CD14-positive monocyte (primary cell): ENCODE results near the gene KNDC1. TPM values are rescaled to one million over a fixed set of nuclear protein-coding genes. Genes with fewer than 3 reads are reported as not detected.

ENCODE experiments used
- DNase-seq, 3 donors: peaks; one replicate each; pipeline ENCODE4 v3.0.0-alpha.2; 2011 to 2022
- H2AFZ ChIP-seq: 2 replicates; pipeline ENCODE4 v1.6.0; 2012; ENCODE audit warnings: mild to moderate bottlenecking, low read depth, low read length, inconsistent platforms; ENCODE audit not compliant: insufficient read depth, poor library complexity, severe bottlenecking
- H3K27ac ChIP-seq, 2 donors: 1 replicate in 1 of 2; 2 replicates in 1 of 2; pipeline ENCODE4 v1.5.1; 2012 to 2013; ENCODE audit warnings: low read length in 2 of 2, control low read depth in 1 of 2, inconsistent platforms in 1 of 2, low read depth in 1 of 2, mild to moderate bottlenecking in 1 of 2
- H3K27me3 ChIP-seq, 2 donors: one replicate each; pipeline versions ENCODE4 v1.6.0 to v1.6.1; 2011 to 2013; ENCODE audit warnings: low read length in 2 of 2; ENCODE audit not compliant: control insufficient read depth in 2 of 2, insufficient read depth in 2 of 2
- H3K36me3 ChIP-seq, 2 donors: replicated peaks in 1 of 2; 1 replicate in 1 of 2; 2 replicates in 1 of 2; pipeline versions ENCODE4 v1.5.1 to v1.6.1; 2012 to 2013; ENCODE audit warnings: low read length in 2 of 2, control low read depth in 1 of 2, inconsistent platforms in 1 of 2, mild to moderate bottlenecking in 1 of 2; ENCODE audit not compliant: insufficient read depth in 2 of 2, control insufficient read depth in 1 of 2
- H3K4me1 ChIP-seq, 2 donors: 1 replicate in 1 of 2; 2 replicates in 1 of 2; pipeline versions ENCODE4 v1.5.1 to v1.6.1; 2012 to 2013; ENCODE audit warnings: low read length in 2 of 2, control low read depth in 1 of 2, inconsistent platforms in 1 of 2, mild to moderate bottlenecking in 1 of 2, moderate library complexity in 1 of 2; ENCODE audit not compliant: insufficient read depth in 2 of 2, control insufficient read depth in 1 of 2
- H3K4me2 ChIP-seq: replicated peaks from 2 replicates; pipeline ENCODE3; 2012; ENCODE audit warnings: low read length, moderate library complexity, mild to moderate bottlenecking; ENCODE audit not compliant: poor library complexity, severe bottlenecking; ENCODE audit errors: extremely low read depth
- H3K4me3 ChIP-seq, 3 experiments: fragments of 200-600 bp in 1 of 3; sonication (generic) in 1 of 3; replicated peaks in 1 of 3; 1 replicate in 2 of 3; 2 replicates in 1 of 3; pipeline ENCODE4 v1.5.1; 2011 to 2013; ENCODE audit warnings: low read length in 3 of 3, mild to moderate bottlenecking in 3 of 3, control low read depth in 2 of 3, low read depth in 2 of 3, inconsistent platforms in 1 of 3, moderate library complexity in 1 of 3
- H3K79me2 ChIP-seq: 2 replicates; pipeline ENCODE4 v1.6.0; 2012; ENCODE audit warnings: mild to moderate bottlenecking, control low read depth, inconsistent platforms, low read length, moderate library complexity; ENCODE audit not compliant: insufficient read depth
- H3K9ac ChIP-seq: 2 replicates; pipeline ENCODE4 v1.6.0; 2017; ENCODE audit warnings: low read length, mild to moderate bottlenecking; ENCODE audit not compliant: insufficient read depth, poor library complexity, severe bottlenecking
- H3K9me3 ChIP-seq, 2 donors: replicated peaks in 1 of 2; 1 replicate in 1 of 2; 2 replicates in 1 of 2; pipeline versions ENCODE4 v1.5.1 to v1.6.1; 2012 to 2013; ENCODE audit warnings: low read length in 2 of 2, control low read depth in 1 of 2; ENCODE audit not compliant: control insufficient read depth in 1 of 2, insufficient read depth in 1 of 2
- H4K20me1 ChIP-seq: 2 replicates; pipeline ENCODE4 v1.6.0; 2012; ENCODE audit warnings: mild to moderate bottlenecking, low read length, control low read depth, moderate library complexity; ENCODE audit not compliant: insufficient read depth
- H3K27ac Mint-ChIP-seq, 7 donors: one replicate each; pipeline ENCODE4 v1.8.0; 2020; ENCODE audit warnings: mild to moderate bottlenecking in 7 of 7, mixed read lengths in 7 of 7, moderate library complexity in 6 of 7, inconsistent platforms in 2 of 7
- H3K27me3 Mint-ChIP-seq, 3 donors: one replicate each; pipeline ENCODE4 v1.8.0; 2021 to 2022; ENCODE audit warnings: low read depth in 3 of 3, mild to moderate bottlenecking in 3 of 3, mixed read lengths in 3 of 3, moderate library complexity in 3 of 3, inconsistent platforms in 1 of 3
- H3K36me3 Mint-ChIP-seq, 2 donors: one replicate each; pipeline ENCODE4 v1.8.0; 2020; ENCODE audit warnings: mixed read lengths in 2 of 2, inconsistent platforms in 1 of 2, mild to moderate bottlenecking in 1 of 2
- H3K4me1 Mint-ChIP-seq: one replicate; pipeline ENCODE4 v1.8.0; 2020; ENCODE audit warnings: mild to moderate bottlenecking, mixed read lengths
- H3K4me3 Mint-ChIP-seq, 2 donors: one replicate each; pipeline ENCODE4 v1.8.0; 2020; ENCODE audit warnings: mild to moderate bottlenecking in 2 of 2, mixed read lengths in 2 of 2, moderate library complexity in 1 of 2
- H3K9me3 Mint-ChIP-seq, 7 donors: one replicate each; pipeline ENCODE4 v1.8.0; 2020 to 2022; ENCODE audit warnings: mixed read lengths in 7 of 7, mild to moderate bottlenecking in 6 of 7, moderate library complexity in 6 of 7, inconsistent platforms in 2 of 7
- WGBS: methylation state at CpG from one replicate; pipeline ENCODE4 v1.1.5; 2013; ENCODE audit warnings: missing lambda C conversion rate; ENCODE audit not compliant: insufficient coverage; 5-methylcytosine and 5-hydroxymethylcytosine counted together
- intact Hi-C, 2 donors: fragments of 100-400 bp; cut with micrococcal nuclease; formaldehyde crosslinking; loops; one replicate each; pipeline versions ENCODE4 v1.15.0 to v1.15.1; 2023
- polyA plus RNA-seq, 3 donors: library from polyadenylated mRNA; depleted of rRNA in 1 of 3; unstranded in 2 of 3; stranded (reverse) in 1 of 3; fragments of 300-500 nt in 2 of 3; fragments of >200 nt in 1 of 3; fragmentation: Illumina TruSeq in 2 of 3; gene quantifications; 1 replicate in 2 of 3; 2 replicates in 1 of 3; pipeline ENCODE4 v1.2.3, GENCODE V29; 2012 to 2021
- TF ChIP-seq, protein P1 (sequence below): fragments of 200-600 bp; IDR thresholded peaks from one replicate; pipeline ENCODE4 v1.8.0; 2022; ENCODE audit warnings: antibody characterized with exemption, mild to moderate bottlenecking

Gene KNDC1
- polyA plus RNA-seq, 3 donors: 0.22 to 0.80 TPM; not detected in 1

DNA sequence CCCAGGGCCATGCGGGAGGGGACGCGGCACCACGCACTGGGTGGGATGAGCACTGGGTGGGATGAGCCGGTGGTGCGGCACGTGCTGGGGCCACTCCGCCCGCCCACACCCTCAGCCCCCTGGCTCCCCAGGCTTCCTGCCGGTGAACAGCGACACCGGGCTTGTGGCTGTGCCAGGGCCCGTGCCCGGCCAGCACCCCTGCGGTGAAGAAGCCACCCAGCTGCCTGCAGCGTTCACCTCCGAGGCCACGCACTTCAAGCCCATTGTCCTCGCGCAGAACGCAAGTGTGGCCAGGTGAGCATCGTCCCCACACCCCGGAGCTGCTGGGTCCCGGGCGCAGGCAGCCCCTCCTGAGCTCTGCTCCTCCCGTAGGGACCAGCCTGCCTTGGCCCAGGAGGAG is 38.2 kb downstream of the KNDC1 start:
- H3K79me2 ChIP-seq: no peaks in the 10 kb centered on the region
- no peaks in the 10 kb centered on the region for H3K9me3 ChIP-seq
- H3K27me3 ChIP-seq: no peaks in the 10 kb centered on the region
- peaks cover 0 to 10% (median 3%) of the 10 kb centered on the region in 7 donors for H3K9me3 Mint-ChIP-seq
- peaks cover 4 to 12% (median 6%) of the 10 kb centered on the region in 3 donors for H3K27me3 Mint-ChIP-seq
- no peak overlapping the region for H3K27ac Mint-ChIP-seq
- H4K20me1 ChIP-seq: no peaks in the 10 kb centered on the region
- WGBS: 94% methylated on average over 22 of the region's 26 CpGs
- TF ChIP-seq, protein P1, sequence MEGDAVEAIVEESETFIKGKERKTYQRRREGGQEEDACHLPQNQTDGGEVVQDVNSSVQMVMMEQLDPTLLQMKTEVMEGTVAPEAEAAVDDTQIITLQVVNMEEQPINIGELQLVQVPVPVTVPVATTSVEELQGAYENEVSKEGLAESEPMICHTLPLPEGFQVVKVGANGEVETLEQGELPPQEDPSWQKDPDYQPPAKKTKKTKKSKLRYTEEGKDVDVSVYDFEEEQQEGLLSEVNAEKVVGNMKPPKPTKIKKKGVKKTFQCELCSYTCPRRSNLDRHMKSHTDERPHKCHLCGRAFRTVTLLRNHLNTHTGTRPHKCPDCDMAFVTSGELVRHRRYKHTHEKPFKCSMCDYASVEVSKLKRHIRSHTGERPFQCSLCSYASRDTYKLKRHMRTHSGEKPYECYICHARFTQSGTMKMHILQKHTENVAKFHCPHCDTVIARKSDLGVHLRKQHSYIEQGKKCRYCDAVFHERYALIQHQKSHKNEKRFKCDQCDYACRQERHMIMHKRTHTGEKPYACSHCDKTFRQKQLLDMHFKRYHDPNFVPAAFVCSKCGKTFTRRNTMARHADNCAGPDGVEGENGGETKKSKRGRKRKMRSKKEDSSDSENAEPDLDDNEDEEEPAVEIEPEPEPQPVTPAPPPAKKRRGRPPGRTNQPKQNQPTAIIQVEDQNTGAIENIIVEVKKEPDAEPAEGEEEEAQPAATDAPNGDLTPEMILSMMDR: no peak
- H3K36me3 ChIP-seq: no peaks in the 10 kb centered on the region
- no peak overlapping the region for H3K9ac ChIP-seq
- H3K4me1 ChIP-seq: no peaks in the 10 kb centered on the region
- no peaks in the 10 kb centered on the region for H3K4me1 Mint-ChIP-seq
- H3K4me3 Mint-ChIP-seq: no peak overlapping the region
- H3K27ac ChIP-seq: no peak overlapping the region
- no peak overlapping the region for H2AFZ ChIP-seq
- H3K4me3 ChIP-seq: no peak overlapping the region
- no peak overlapping the region for H3K4me2 ChIP-seq
- intact Hi-C loops: no loop called here
- no peak for DNase-seq
- no peaks in the 10 kb centered on the region for H3K36me3 Mint-ChIP-seq

DNA sequence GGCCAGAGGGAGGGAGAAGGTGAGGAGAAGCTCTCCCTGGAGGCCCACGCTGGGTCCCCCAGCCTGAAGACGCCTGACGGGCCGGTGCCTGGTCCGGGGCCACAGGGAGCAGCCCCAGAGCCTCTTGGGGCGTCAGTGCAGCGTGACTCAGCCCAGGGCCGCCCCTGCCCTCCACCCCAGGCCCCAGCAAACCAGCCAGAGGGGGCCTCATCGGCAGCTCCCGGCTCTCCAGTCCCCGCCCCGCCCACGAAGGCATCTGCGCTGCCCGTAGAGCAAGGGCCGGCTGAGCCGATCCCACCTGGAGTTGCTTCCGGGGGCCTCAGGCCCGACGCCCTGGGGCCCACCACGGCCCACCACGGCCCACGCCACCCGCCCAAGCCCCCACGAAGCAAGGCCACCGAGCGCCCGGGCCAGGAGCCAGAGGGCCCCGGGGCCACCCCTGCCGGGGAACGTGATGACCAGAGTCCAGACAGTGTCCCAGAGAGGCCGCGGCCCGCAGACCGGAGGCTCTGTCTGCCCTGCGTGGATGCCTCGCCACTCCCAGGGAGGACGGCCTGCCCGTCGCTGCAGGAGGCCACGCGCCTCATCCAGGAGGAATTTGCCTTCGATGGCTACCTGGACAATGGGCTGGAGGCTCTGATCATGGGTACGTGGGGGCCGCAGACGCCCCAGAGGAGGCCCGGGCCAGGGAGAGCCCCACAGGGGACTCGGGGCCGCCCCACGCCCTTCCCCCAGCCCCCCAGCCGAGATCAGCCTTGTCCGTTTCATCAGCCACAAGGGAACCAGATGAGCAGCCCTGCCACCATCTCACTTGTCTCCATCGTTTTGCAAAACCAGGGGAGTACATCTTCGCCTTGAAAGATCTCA is 38.8 kb downstream of the KNDC1 start:
- Mint-ChIP-seq H3K9me3 (peaks cover 0 to 4% (median 2%) of the 10 kb centered on the region in 7 donors), H3K4me1 (no peaks in the 10 kb centered on the region), H3K27ac (peak overlapping the region in 1 of 7 donors; percentile 77), H3K27me3 (peaks cover 1 to 8% (median 4%) of the 10 kb centered on the region in 3 donors), H3K36me3 (no peaks in the 10 kb centered on the region), H3K4me3 (no peak overlapping the region)
- Histone ChIP-seq H3K27ac (no peak overlapping the region), H4K20me1 (no peaks in the 10 kb centered on the region), H3K4me1 (no peaks in the 10 kb centered on the region), H3K9ac (no peak overlapping the region), H3K27me3 (no peaks in the 10 kb centered on the region), H3K36me3 (no peaks in the 10 kb centered on the region), H3K4me2 (no peak overlapping the region), H3K4me3 (no peak overlapping the region), H3K79me2 (no peaks in the 10 kb centered on the region), H3K9me3 (no peaks in the 10 kb centered on the region), H2AFZ (no peak overlapping the region)
- DNase-seq: no peak
- intact Hi-C loops: no loop called here
- 92% methylated on average over 50 of the region's 54 CpGs for WGBS
- TF ChIP-seq, protein P1: no peak
